NCI-H128 (cell line): Measurements from ENCODE around the gene KLF3.

ENCODE experiments used
- DNase-seq: peaks from one replicate; lab custom pipeline; 2025; ENCODE audit not compliant: unreplicated experiment; lab: John Stamatoyannopoulos, UW

The KLF3 gene

DNA sequence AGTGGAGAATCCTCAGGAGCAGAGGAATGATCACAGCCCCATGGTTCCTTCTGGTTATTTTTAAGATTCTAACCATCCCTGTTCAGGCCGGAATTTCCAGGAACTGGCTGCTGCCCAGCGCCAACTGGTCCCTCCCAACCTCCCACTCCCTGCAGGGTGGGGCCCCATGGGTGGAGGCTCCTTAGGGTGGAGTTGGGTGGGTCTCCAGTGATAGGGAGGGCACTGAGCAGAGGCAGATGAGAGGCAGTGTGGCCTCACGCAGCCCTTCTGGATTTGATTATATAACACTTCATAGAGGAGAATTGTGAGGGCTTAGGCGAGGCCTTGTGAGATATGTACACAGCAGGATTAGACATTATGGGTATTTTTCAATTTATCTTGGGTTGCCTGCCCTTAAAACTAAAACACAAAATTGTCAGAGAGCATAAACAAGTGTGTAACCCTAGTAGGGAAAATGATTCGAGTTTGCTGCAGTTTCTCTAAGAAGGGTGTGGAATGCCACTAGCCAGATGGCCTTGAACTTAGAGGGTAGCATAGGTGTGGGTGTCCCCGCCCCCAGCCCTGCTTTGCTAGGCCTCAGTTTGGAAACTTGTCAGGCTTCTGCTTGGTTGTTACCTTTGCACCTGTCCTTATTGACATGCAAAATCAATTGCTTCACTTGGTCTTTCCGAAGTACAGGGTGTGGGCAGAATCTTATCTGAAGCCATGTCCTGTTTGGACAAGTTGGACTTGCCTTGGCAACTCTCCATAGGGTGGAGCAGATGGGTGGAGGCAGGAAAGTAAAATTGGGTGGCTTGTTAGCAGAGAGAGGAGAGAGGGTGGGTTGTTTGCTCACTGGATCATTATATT lies 9.4 kb downstream of the KLF3 start:
- DNase-seq: no peak

GRCh38 chr4:38674258-38675144 lies 10.5 kb downstream of the KLF3 start:
- peak; percentile 1 for DNase-seq

DNA sequence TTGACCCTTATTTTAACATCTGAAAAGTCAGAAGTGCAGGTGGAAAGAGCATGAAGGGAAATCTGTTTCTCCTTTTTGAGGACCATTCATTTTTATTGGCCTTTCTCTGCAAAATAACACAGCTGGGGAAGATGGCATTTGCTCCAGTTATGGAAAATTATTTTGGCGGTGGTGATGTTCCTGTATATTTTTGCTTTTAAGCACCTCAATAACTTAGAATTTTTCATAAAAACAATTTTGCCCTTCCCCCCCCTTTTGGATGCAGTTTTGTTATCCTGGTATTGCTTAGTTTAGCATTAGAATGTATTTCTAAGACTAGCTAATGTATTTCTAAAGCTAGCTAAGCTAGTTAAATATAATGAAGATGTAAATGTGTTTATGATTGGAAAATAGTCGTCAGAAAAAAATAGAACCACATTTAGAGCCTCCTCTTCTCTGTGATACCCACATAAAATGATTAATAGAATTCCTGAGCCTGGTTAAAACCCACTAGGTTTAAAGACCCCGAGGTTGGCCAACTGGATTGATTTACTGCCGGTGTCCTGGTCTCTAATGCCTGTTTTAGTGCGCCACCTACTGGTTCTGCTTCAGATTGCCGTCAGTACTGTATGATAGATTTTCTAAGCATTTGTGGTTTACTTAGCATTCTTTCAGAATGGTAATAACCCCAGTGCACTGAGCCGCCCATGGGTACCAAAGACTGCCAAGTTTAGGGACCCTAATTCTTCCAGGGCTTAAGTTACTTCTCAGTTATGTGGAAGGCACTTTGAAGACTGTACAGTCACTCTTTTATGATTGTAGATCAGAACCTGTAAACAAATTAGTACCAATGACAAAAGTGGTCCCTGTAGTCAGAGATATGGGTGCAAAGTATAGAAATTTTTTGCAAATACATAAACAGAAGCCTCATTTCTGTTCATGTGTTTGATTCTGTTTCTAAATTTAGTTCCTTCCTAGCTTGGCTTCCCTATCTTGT lies 11.4 kb downstream of the KLF3 start:
- DNase-seq: peak; percentile 33

DNA sequence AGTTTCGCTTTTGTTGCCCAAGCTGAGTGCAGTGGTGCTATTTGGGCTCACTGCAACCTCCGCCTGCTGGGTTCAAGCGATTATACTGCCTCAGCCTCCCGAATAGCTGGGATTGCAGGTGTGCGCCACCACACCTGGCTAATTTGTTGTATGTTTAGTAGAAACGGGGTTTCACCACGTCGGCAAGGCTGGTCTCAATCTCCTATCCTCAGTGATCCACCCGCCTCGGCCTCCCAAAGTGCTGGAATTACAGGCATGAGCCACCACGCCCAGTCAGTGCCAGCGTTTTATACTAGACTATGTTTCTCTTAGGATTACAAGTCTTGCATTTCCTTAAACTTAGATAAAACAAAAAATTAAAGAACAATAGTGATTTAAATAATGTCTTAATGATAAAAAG lies 13.0 kb downstream of the KLF3 start:
- no peak for DNase-seq

DNA sequence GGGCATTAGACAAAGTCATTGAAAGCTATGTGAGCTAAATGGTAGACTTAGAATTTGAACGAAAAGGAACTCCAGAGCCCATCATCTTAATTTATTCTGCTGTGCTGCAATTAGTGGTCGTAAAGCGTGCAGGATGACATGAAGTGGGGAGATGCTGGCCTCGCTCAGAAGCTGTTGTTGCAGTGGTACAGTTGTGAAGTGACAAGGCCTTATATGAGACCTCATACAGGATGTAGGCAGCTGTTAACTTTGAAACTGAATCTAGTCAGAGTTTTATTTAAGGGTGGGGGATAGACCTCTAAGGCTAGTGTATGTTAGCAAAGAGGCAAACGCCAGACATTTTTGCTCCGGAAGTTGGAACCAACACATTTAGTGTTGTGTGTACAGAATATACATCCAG lies 13.4 kb downstream of the KLF3 start:
- no peak for DNase-seq

DNA sequence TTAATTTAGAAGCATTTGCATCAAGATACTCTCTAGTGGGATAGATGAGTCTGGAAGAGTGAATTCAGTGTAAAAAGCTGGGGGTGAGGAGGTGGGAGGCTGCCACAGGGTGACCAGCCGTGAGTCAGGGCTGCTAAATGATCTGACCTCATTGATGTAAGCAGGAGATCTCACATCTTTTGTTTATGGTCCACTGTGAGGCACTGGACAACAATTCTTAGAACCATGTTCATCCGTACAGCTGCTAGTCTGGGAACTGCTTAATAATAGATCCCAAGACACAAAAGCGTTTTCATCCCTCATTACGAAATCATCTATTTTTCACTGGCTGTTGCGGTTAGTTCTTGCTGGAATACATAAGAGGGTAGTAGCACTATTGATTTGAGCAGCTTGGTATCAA lies 14.1 kb downstream of the KLF3 start:
- DNase-seq: no peak

GRCh38 chr4:38679921-38680320 lies 15.9 kb downstream of the KLF3 start:
- no peak for DNase-seq

DNA sequence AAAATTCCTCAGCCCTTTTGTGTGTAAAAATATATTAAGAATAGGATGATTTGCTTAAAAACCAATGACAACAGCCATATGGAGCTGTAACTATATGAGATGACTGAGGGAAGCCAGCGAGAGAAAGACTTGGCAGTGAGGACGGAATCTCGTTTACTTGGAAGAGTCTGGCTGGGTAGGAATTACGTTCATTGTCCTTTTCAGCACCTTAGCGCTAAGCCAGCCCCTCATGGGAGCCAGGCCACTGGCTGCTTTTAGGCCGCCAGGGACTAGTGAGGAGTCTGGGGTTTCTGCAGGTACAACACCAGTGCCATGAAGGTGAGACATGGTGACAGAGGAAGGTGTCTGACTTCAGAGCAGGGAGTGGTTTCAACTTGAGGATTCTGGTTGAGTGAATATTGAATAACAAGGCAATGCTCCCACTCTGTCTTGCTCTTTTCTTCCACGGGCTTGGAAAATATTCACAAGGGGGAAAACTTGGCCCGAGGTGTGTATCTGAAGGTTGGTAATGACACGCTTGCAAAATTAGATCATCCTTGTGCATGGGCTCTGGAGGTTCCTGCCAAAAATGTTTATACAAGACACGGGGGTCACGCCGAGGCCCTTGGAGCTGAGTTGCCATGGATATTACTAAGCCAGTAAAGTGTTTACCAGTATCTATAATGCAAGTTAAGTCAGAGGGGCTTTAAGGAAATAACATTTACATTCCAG lies 17.4 kb downstream of the KLF3 start:
- no peak for DNase-seq

- no peak for DNase-seq
These were observed 18.3 kb downstream of the KLF3 start for GRCh38 chr4:38682336-38682735.

- DNase-seq: no peak
These were observed 19.3 kb downstream of the KLF3 start for GRCh38 chr4:38683276-38683675.

- DNase-seq: no peak
These were observed 20.3 kb downstream of the KLF3 start for GRCh38 chr4:38684271-38684670.

DNA sequence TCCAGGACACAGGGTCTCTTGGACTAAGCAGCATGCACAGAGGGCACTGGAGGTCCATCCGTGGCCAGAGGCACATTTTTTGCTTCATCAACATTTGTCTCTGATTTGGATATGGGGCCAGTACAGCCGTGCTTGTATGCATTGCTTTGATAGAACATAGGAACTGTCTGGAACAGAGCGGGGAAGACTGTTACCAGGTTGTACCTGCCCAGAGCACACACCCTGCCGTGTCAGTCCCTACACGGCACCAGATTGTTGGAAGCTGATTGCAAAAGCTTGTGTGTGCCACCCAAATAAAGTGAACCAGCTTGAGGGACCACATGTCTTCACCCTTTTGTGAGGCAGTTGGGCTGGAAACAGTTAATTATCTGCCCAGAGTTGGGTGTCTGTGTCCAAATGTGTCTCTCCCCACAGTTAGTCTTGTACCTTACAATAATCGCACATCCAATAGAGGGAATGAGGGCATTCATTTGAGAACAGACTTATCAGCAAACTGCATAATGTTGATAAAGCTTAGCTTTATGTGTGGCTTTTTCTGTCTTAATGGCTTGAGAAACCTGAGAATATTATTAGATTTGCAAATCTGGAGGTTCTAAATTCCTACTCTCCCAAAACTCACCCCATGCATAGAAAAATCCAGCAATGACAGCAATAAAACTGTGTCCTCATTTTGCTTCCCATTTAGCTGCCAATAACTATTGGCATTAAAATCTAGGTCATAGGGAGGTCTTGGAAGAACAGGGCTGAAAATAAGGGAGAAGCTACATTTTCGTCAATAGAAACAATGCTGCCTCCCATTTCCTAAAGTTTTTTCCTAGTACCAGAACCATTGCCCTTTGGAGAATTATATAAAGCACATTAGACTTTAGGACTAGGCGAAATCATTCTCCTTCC lies 21.2 kb downstream of the KLF3 start:
- DNase-seq: no peak

DNA sequence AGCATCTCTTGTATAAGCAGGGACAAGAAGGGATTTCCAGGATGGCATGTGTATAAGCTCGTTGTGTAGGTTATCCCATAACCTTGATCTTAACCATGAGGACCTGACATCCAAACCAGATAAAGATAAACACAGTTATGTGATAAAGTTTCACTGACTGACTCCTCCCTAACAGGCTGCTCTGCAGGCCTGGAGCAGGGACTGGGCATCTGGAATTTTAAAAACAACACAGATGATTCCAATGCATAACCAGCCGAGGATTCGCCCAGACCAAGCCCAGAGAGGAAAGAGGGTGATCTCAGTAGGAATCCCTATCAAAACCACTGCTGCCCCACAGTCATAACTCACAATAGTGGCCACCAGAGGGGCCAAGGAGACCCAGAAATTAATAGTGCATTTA lies 22.7 kb downstream of the KLF3 start:
- DNase-seq: no peak

GRCh38 chr4:38687571-38688011 lies 23.6 kb downstream of the KLF3 start:
- no peak for DNase-seq

DNA sequence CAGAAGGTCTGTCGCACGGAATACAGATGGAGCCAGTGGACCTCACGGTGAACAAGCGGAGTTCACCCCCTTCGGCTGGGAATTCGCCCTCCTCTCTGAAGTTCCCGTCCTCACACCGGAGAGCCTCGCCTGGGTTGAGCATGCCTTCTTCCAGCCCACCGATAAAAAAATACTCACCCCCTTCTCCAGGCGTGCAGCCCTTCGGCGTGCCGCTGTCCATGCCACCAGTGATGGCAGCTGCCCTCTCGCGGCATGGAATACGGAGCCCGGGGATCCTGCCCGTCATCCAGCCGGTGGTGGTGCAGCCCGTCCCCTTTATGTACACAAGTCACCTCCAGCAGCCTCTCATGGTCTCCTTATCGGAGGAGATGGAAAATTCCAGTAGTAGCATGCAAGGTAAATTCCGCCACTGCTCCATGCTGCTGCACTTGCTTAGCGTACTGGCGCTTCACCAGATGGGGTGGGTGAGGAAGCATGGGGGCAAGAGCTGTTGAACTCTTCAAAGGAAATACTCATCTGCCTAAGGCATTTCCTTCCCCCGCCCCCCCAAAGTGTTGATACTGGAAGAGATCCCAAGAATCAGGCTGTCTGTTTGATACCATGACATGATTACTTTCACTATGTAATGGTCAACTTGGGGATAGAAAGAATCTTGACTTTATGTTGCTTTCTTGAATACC lies 24.8 kb downstream of the KLF3 start:
- DNase-seq: no peak

DNA sequence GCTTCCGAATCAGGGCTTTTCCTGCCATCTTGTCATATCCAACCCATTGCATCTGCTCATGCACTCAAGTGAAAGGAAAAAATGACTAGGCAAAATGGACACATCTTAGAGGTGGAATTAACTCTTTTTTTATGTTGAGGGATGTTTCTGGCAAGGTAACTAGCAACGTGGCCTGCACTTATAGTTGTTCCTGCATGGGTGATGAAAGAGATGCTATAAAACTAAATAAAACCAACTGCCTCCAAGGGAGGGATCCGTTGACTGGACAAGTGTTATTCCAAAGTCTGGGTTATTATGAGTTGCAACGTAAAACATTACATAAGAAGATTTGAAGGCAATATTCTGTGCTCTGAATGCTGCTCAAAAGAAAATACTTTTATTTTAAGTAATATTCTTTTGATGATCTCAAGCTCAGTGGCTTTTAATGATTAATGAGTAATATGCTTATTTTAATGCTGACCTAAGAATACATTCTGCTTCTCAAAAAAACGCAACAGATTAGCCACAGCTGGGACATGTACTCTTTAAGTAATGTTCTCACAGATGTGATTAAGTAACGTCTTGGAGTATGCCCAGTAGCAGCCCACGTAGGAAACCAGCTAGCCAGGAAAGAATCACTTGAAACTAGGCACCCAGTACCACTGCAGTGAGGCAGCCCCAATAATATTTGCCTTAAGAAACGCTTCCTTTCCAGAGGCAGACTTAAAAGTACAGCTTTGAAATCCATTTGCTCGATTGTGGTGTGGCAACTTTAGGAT lies 27.4 kb downstream of the KLF3 start:
- DNase-seq: no peak

DNA sequence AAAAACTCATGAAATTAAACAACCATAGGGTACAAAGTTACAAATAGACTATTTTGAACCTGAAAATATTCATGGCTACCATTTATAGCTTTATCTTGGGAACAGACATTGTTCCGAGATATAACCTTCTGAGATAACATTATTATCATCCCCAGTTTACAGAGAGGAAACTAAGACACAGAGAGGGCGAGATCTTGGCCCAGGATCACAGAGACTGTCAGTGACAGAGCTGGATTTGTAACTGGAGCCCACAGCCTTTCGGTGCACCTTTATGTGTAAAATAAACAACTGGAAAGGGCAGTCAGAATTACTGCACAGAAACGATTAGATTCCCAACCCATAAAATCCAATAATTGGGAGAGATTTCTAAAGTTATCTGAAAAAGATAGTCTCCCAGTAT lies 28.4 kb downstream of the KLF3 start:
- DNase-seq: no peak

GRCh38 chr4:38693569-38693968 lies 29.6 kb downstream of the KLF3 start:
- DNase-seq: no peak
